ENCODE data around the gene RBFOX1. TPM values are rescaled to one million over a fixed set of nuclear protein-coding genes. Genes with fewer than 3 reads are reported as not detected.

Gene RBFOX1
- total RNA-seq, 6 donors from 2014 or later: not detected

GRCh38 chr16:7745276-7745675, 412.6 kb downstream of the RBFOX1 start:
- Histone ChIP-seq H3K36me3 (no peaks in the 10 kb centered on the region), H3K4me1 (no peaks in the 10 kb centered on the region), H3K4me3 (no peak overlapping the region), H3K27ac (no peak overlapping the region), H3K9me3 (no peaks in the 10 kb centered on the region), H3K27me3 (no peaks in the 10 kb centered on the region)
- DNase-seq: no peak
- WGBS, 2 donors: 77 to 87% methylated on average over 4 of the region's 4 CpGs
- TF ChIP-seq EP300 (IDR thresholded peaks at IDR 0.05) (no peak), POLR2AphosphoS5 (IDR thresholded peaks at IDR 0.05) (no peak), CTCF (IDR thresholded peaks at IDR 0.05) (no peak), POLR2A (IDR thresholded peaks at IDR 0.05) (no peak)
- no peak for ATAC-seq (ENCODE audit: low FRiP score in 2 of 2)

GRCh38 chr16:7746941-7747340, 414.3 kb downstream of the RBFOX1 start:
- Histone ChIP-seq H3K4me1 (no peaks in the 10 kb centered on the region), H3K27me3 (no peaks in the 10 kb centered on the region), H3K9me3 (no peaks in the 10 kb centered on the region), H3K27ac (no peak overlapping the region), H3K4me3 (no peak overlapping the region), H3K36me3 (no peaks in the 10 kb centered on the region)
- TF ChIP-seq CTCF (IDR thresholded peaks at IDR 0.05): no peak
- TF ChIP-seq EP300 (IDR thresholded peaks at IDR 0.05): no peak
- TF ChIP-seq POLR2AphosphoS5 (IDR thresholded peaks at IDR 0.05): no peak
- no peak for TF ChIP-seq POLR2A (IDR thresholded peaks at IDR 0.05)
- ATAC-seq (ENCODE audit: low FRiP score in 2 of 2) (no peak), DNase-seq (no peak)
- 73 to 83% methylated on average over 3 of the region's 3 CpGs for WGBS, 2 donors

GRCh38 chr16:7748522-7748921, 415.9 kb downstream of the RBFOX1 start:
- no peak for ATAC-seq (ENCODE audit: low FRiP score in 2 of 2)
- no peak for DNase-seq
- H3K27ac ChIP-seq: no peak overlapping the region
- H3K27me3 ChIP-seq: no peaks in the 10 kb centered on the region
- TF ChIP-seq EP300 (IDR thresholded peaks at IDR 0.05) (no peak), POLR2A (IDR thresholded peaks at IDR 0.05) (no peak)
- H3K4me1 ChIP-seq: no peaks in the 10 kb centered on the region
- H3K4me3 ChIP-seq: no peak overlapping the region
- no peaks in the 10 kb centered on the region for H3K9me3 ChIP-seq
- no peaks in the 10 kb centered on the region for H3K36me3 ChIP-seq
- 61 to 64% methylated on average over 4 of the region's 4 CpGs for WGBS, 2 donors

GRCh38 chr16:7755347-7755882, 422.8 kb downstream of the RBFOX1 start:
- no peak for ATAC-seq (ENCODE audit: low FRiP score in 2 of 2)
- TF ChIP-seq CTCF (IDR thresholded peaks at IDR 0.05) (no peak), POLR2AphosphoS5 (IDR thresholded peaks at IDR 0.05) (no peak), POLR2A (IDR thresholded peaks at IDR 0.05) (no peak), EP300 (IDR thresholded peaks at IDR 0.05) (no peak)
- Histone ChIP-seq H3K9me3 (no peaks in the 10 kb centered on the region), H3K4me3 (no peak overlapping the region), H3K27ac (no peak overlapping the region), H3K4me1 (no peaks in the 10 kb centered on the region), H3K36me3 (no peaks in the 10 kb centered on the region), H3K27me3 (no peaks in the 10 kb centered on the region)
- no peak for DNase-seq
- WGBS, 2 donors: 58 to 61% methylated on average over 6 of the region's 6 CpGs

Small RNAs within 50 kb of the gene (small RNA-seq; reads per million reads assigned to genes)
- 0 reads per million in 4 donors for gene RF00537
- 0 reads per million in 4 donors for gene RF00561
